Skeletal muscle satellite cell (primary cell): ENCODE measurements around the gene SLC39A2. TPM values are rescaled to one million over a fixed set of nuclear protein-coding genes. Genes with fewer than 3 reads are reported as not detected.
"Not testable (repeated sequence)": the region's sequence is repeated elsewhere in the genome, so short reads cannot be mapped to it uniquely, and the experiment has no call there.

Experiments used
- H3K27me3 ChIP-seq: 2 replicates; pipeline ENCODE4 v1.7.0; 2013; ENCODE audit warnings: low read length; ENCODE audit not compliant: control insufficient read depth, insufficient read depth
- H3K36me3 ChIP-seq: 2 replicates; pipeline ENCODE4 v1.7.0; 2013; ENCODE audit warnings: mild to moderate bottlenecking, control low read depth, low read length; ENCODE audit not compliant: insufficient read depth
- H3K4me1 ChIP-seq: 2 replicates; pipeline ENCODE4 v1.7.0; 2013; ENCODE audit warnings: low read length; ENCODE audit not compliant: control insufficient read depth, insufficient read depth
- H3K4me2 ChIP-seq: 2 replicates; pipeline ENCODE4 v1.7.0; 2013; ENCODE audit warnings: mild to moderate bottlenecking, low read length
- H3K4me3 ChIP-seq: 2 replicates; pipeline ENCODE4 v1.7.0; 2013; ENCODE audit warnings: low read length
- H3K9ac ChIP-seq: 2 replicates; pipeline ENCODE4 v1.7.0; 2013; ENCODE audit warnings: mild to moderate bottlenecking, low read depth, low read length, moderate library complexity
- H3K9me3 ChIP-seq: replicated peaks from 2 replicates; pipeline ENCODE4 v1.7.0; 2013; ENCODE audit warnings: mild to moderate bottlenecking, control low read depth, low read length
- total RNA-seq: library from RNA; depleted of rRNA; stranded (reverse); fragments of >200 nt; gene quantifications from 2 replicates; pipeline ENCODE4 v1.2.3, GENCODE V29; 2012; rRNA removed

The SLC39A2 gene
- 0.25 TPM in 1 of 2 replicates, not detected in the other for total RNA-seq

GRCh38 chr14:20998674-20999366 is at the start of gene SLC39A2:
Gene SLC39A2 (plus strand): TSS chr14:20999293. CDS start chr14:20999447, 154 bp downstream.
- H3K4me2 ChIP-seq: peak within 1 kb of the TSS; percentile 28
- H3K9ac ChIP-seq: no peak within 1 kb of the TSS
- no peaks in the 10 kb centered on the region for H3K27me3 ChIP-seq
- H3K4me1 ChIP-seq: peaks cover 7% of the 10 kb centered on the region
- no peaks in the 10 kb centered on the region for H3K9me3 ChIP-seq
- H3K36me3 ChIP-seq: peaks cover 38% of the 10 kb centered on the region
- no peak within 1 kb of the TSS for H3K4me3 ChIP-seq

DNA sequence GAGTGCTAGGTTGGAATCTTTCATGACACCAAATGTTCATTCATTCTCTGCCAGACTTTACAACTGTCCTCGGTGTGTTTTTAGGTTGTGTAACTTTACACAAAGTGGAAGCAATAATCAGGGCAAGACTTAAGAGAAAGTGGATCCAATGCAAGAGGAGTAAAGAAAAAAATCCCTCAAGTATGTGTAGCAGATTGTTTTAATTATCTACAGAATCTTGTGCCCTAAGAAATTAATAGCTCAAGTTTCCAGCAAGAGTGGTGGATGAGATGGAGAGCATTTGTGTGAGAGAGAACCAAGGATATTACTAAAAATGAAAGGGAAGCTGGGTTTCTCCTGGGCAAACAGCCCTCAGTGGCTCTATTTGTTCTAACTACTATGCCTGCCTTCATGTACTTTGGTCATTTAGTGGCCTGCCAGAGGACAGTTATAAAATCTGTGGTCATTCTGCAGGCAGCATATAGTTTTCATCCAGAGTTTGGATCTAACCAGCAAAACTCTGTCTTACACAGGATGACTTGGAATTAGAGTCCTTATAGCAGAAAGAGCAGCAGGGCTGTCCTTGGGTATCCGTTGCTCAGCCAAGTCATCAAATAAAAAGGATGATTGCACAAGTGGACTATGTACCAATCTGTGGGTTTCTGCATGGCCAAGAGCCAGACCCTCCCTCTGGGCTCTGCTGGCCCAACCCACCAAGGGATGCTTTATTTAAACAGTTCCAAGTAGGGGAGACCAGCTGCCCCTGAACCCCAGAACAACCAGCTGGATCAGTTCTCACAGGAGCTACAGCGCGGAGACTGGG is 44.2 kb upstream of the SLC39A2 start, which contains the start of gene RNASE2:
Gene RNASE2, plus strand, starts transcription at position 752 of the 802 bp plus-strand sequence. CDS start 285 bp downstream, outside the sequence.
- H3K4me1 ChIP-seq, H3K9ac ChIP-seq, H3K9me3 ChIP-seq, H3K36me3 ChIP-seq, H3K4me3 ChIP-seq, H3K4me2 ChIP-seq: not testable (repeated sequence)
- peaks cover 18% of the 10 kb centered on the region for H3K27me3 ChIP-seq

GRCh38 chr14:20955538-20955873 is 43.6 kb upstream of the SLC39A2 start:
- H3K36me3 ChIP-seq, H3K4me3 ChIP-seq, H3K9me3 ChIP-seq, H3K4me1 ChIP-seq, H3K9ac ChIP-seq, H3K4me2 ChIP-seq: not testable (repeated sequence)
- H3K27me3 ChIP-seq: peaks cover 18% of the 10 kb centered on the region

- no peaks in the 10 kb centered on the region for H3K4me1 ChIP-seq
- no peaks in the 10 kb centered on the region for H3K36me3 ChIP-seq
Observed at GRCh38 chr14:20956376-20956976, 42.6 kb upstream of the SLC39A2 start.

DNA sequence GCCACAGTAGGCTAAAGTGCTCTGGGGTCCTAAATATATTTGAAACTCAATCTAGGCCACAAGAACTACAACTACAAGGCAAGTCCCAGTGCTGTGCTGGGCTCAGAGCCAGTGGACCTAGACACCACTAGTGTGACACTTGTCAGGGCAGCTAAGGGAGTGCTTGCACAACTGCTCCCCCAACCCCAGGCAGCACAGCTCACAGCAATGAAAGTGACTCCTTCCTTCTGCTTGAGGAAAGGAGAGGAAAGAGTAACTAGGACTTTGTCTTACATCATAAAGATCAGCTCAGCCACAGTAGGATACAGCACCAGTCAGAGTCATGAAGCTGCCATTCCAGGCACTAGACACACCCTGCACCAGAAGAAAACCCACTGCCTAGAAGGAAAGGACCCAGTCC is 40.1 kb upstream of the SLC39A2 start:
- H3K4me2 ChIP-seq, H3K9me3 ChIP-seq, H3K4me1 ChIP-seq, H3K4me3 ChIP-seq, H3K9ac ChIP-seq, H3K36me3 ChIP-seq: not testable (repeated sequence)
- peaks cover 15% of the 10 kb centered on the region for H3K27me3 ChIP-seq

More at GRCh38 chr14:20956376-20956976, 42.6 kb upstream of the SLC39A2 start:
- Histone ChIP-seq H3K4me3 (no peak overlapping the region), H3K9me3 (no peaks in the 10 kb centered on the region), H3K27me3 (peaks cover 18% of the 10 kb centered on the region), H3K9ac (no peak overlapping the region), H3K4me2 (no peak overlapping the region)

DNA sequence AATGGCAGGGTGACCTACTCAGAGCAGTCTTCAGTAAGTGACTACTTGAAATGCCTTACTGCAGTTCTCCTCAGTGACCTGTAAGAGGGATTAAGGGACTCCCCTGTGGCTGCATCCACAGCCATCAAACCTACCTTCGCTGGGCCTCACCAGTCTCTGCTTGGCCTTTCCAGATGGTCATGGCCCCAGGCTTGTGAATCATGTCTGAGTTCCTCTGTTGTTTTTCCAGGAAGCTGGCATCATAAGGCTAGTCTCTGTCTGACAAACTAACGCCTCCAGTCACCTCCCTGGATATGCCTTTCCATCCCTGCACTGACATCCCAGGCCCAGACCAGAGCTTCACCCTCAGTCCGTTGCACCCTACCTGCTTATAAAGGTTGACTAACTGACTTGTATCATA is 29.8 kb upstream of the SLC39A2 start:
- Histone ChIP-seq H3K4me1 (peaks cover 13% of the 10 kb centered on the region), H3K4me3 (no peak overlapping the region), H3K9ac (no peak overlapping the region), H3K36me3 (no peaks in the 10 kb centered on the region), H3K4me2 (no peak overlapping the region), H3K9me3 (no peaks in the 10 kb centered on the region), H3K27me3 (peaks cover 34% of the 10 kb centered on the region)

GRCh38 chr14:20970647-20970982 is 28.5 kb upstream of the SLC39A2 start:
- H3K9ac ChIP-seq: peak overlapping the region; percentile 76

GRCh38 chr14:20970983-20971704 is 27.9 kb upstream of the SLC39A2 start:
- no peaks in the 10 kb centered on the region for H3K36me3 ChIP-seq
- H3K4me3 ChIP-seq: peak overlapping the region; percentile 73
- peaks cover 24% of the 10 kb centered on the region for H3K27me3 ChIP-seq
- H3K4me2 ChIP-seq: peak overlapping the region; percentile 92
- H3K9ac ChIP-seq: peak overlapping the region; percentile 76
- no peaks in the 10 kb centered on the region for H3K9me3 ChIP-seq
- peaks cover 24% of the 10 kb centered on the region for H3K4me1 ChIP-seq

More at GRCh38 chr14:20970647-20970982, 28.5 kb upstream of the SLC39A2 start:
- H3K9me3 ChIP-seq: no peaks in the 10 kb centered on the region
- H3K4me2 ChIP-seq: peak overlapping the region; percentile 92
- peak overlapping the region; percentile 73 for H3K4me3 ChIP-seq
- H3K36me3 ChIP-seq: no peaks in the 10 kb centered on the region
- peaks cover 23% of the 10 kb centered on the region for H3K4me1 ChIP-seq
- H3K27me3 ChIP-seq: peaks cover 27% of the 10 kb centered on the region

GRCh38 chr14:20971705-20972021 is 27.4 kb upstream of the SLC39A2 start:
- H3K27me3 ChIP-seq: peaks cover 21% of the 10 kb centered on the region
- H3K4me3 ChIP-seq: peak overlapping the region; percentile 73
- H3K4me1 ChIP-seq: peaks cover 24% of the 10 kb centered on the region
- no peaks in the 10 kb centered on the region for H3K36me3 ChIP-seq
- H3K4me2 ChIP-seq: peak overlapping the region; percentile 92
- no peaks in the 10 kb centered on the region for H3K9me3 ChIP-seq
- H3K9ac ChIP-seq: peak overlapping the region; percentile 54

- Histone ChIP-seq H3K4me2 (no peak overlapping the region), H3K36me3 (no peaks in the 10 kb centered on the region), H3K4me3 (no peak overlapping the region), H3K9ac (no peak overlapping the region), H3K9me3 (no peaks in the 10 kb centered on the region), H3K27me3 (peaks cover 4% of the 10 kb centered on the region), H3K4me1 (peaks cover 24% of the 10 kb centered on the region)
Observed at GRCh38 chr14:20973501-20973900, 25.6 kb upstream of the SLC39A2 start.

DNA sequence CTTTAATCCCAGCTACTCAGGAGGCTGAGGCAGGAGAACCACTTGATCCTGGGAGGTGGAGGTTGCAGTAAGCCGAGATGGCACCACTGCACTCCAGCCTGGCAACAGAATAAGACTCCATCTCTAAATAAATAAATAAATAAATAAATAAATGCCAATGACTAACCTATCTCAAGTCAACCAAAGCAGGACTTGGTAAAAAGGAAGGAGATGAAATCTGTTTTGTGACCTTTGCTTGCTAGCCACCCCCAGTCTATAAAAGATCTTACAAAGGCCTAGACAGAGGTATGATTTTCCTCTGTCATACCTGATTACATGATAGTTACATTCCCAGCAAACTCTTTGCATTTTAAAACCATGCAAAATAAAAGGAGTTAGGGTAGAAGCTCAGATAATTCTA is 22.8 kb upstream of the SLC39A2 start:
- no peak overlapping the region for H3K9ac ChIP-seq
- no peaks in the 10 kb centered on the region for H3K36me3 ChIP-seq
- no peak overlapping the region for H3K4me2 ChIP-seq
- no peaks in the 10 kb centered on the region for H3K9me3 ChIP-seq
- H3K27me3 ChIP-seq: no peaks in the 10 kb centered on the region
- peaks cover 20% of the 10 kb centered on the region for H3K4me1 ChIP-seq
- H3K4me3 ChIP-seq: no peak overlapping the region
